Naive thymus-derived CD4-positive, alpha-beta T cell (primary cell): ENCODE results near the gene MORN1. TPM values are rescaled to one million over a fixed set of nuclear protein-coding genes. Genes with fewer than 3 reads are reported as not detected.

Experiments used
- ATAC-seq: fragments of 150-1000 bp; cut with Tn5 transposase; 2 replicates; pipeline ENCODE4 v1.10.0; 2021; ENCODE audit warnings: mild to moderate bottlenecking, moderate library complexity
- CTCF ChIA-PET: fragments of 350-600 bp; sonication (Branson Sonifier 250); formaldehyde crosslinking; loops from one replicate; lab custom pipeline; 2021; ENCODE audit warnings: antibody characterized with exemption; lab: Charles Lee
- POLR2A ChIA-PET: fragments of 350-600 bp; sonication (Branson Sonifier 250); formaldehyde crosslinking; loops from one replicate; lab custom pipeline; 2021; ENCODE audit warnings: antibody characterized with exemption, inconsistent platforms; lab: Charles Lee
- DNase-seq, 9 donors: peaks; one replicate each; pipeline versions ENCODE4 v3.0.0 to v3.0.0-alpha.2; 2020 to 2022; ENCODE audit warnings: mixed read lengths in 1 of 9
- H3K27ac ChIP-seq: one replicate; pipeline ENCODE4 v1.7.0; 2013; ENCODE audit warnings: mild to moderate bottlenecking, low read depth, low read length, moderate library complexity
- H3K27me3 ChIP-seq, 2 donors: one replicate each; pipeline ENCODE4 v1.7.0; 2013; ENCODE audit warnings: low read length in 2 of 2, mild to moderate bottlenecking in 2 of 2, moderate library complexity in 2 of 2; ENCODE audit not compliant: control insufficient read depth in 2 of 2, insufficient read depth in 2 of 2
- H3K36me3 ChIP-seq, 3 experiments: 1 replicate in 2 of 3; 2 replicates in 1 of 3; pipeline ENCODE4 v1.7.0; 2013; ENCODE audit warnings: low read length in 3 of 3, mild to moderate bottlenecking in 3 of 3, moderate library complexity in 1 of 3; ENCODE audit not compliant: insufficient read depth in 3 of 3, control insufficient read depth in 2 of 3
- H3K4me1 ChIP-seq, 2 donors: one replicate each; pipeline ENCODE4 v1.7.0; 2013; ENCODE audit warnings: low read length in 2 of 2, mild to moderate bottlenecking in 2 of 2, moderate library complexity in 1 of 2; ENCODE audit not compliant: control insufficient read depth in 2 of 2, insufficient read depth in 2 of 2
- H3K4me3 ChIP-seq: 2 replicates; pipeline ENCODE4 v1.7.0; 2013; ENCODE audit warnings: mild to moderate bottlenecking, low read length
- H3K9me3 ChIP-seq, 3 experiments: 1 replicate in 2 of 3; 2 replicates in 1 of 3; pipeline ENCODE4 v1.7.0; 2013; ENCODE audit warnings: low read length in 3 of 3; ENCODE audit not compliant: control insufficient read depth in 2 of 3
- H3K27ac Mint-ChIP-seq, 9 donors: one replicate each; pipeline ENCODE4 v1.8.0; 2020 to 2022; ENCODE audit warnings: mixed read lengths in 9 of 9, mild to moderate bottlenecking in 8 of 9, moderate library complexity in 5 of 9, inconsistent platforms in 2 of 9
- H3K27me3 Mint-ChIP-seq, 5 donors: one replicate each; pipeline ENCODE4 v1.8.0; 2021 to 2022; ENCODE audit warnings: mixed read lengths in 5 of 5, mild to moderate bottlenecking in 1 of 5
- H3K36me3 Mint-ChIP-seq, 5 donors: one replicate each; pipeline ENCODE4 v1.8.0; 2020 to 2022; ENCODE audit warnings: mixed read lengths in 5 of 5, mild to moderate bottlenecking in 3 of 5, inconsistent platforms in 1 of 5
- H3K4me1 Mint-ChIP-seq, 7 donors: one replicate each; pipeline ENCODE4 v1.8.0; 2020 to 2022; ENCODE audit warnings: mixed read lengths in 7 of 7, mild to moderate bottlenecking in 3 of 7, inconsistent platforms in 1 of 7
- H3K4me3 Mint-ChIP-seq, 10 donors: one replicate each; pipeline ENCODE4 v1.8.0; 2020 to 2022; ENCODE audit warnings: mild to moderate bottlenecking in 10 of 10, mixed read lengths in 10 of 10, moderate library complexity in 6 of 10, inconsistent platforms in 2 of 10
- H3K9me3 Mint-ChIP-seq, 11 donors: one replicate each; pipeline ENCODE4 v1.8.0; 2020 to 2022; ENCODE audit warnings: mixed read lengths in 11 of 11, mild to moderate bottlenecking in 4 of 11, inconsistent platforms in 1 of 11, moderate library complexity in 1 of 11
- intact Hi-C, 2 donors: fragments of 100-400 bp; cut with micrococcal nuclease; formaldehyde crosslinking; loops; one replicate each; pipeline ENCODE4 v1.15.1; 2023
- polyA plus RNA-seq, 2 donors: library from polyadenylated mRNA; unstranded; fragments of 300-500 nt; fragmentation: Illumina TruSeq; gene quantifications; one replicate each; pipeline ENCODE4 v1.2.3, GENCODE V29; 2021
- total RNA-seq, 6 experiments: library from RNA in 5 of 6; stranded (reverse) in 5 of 6; gene quantifications; 1 replicate in 5 of 6; 2 replicates in 1 of 6; pipeline ENCODE4 v1.2.3 and lab custom pipeline; 2021 to 2026

The MORN1 gene
- total and polyA plus RNA-seq, 7 experiments from 2014 or later = 5.0 to 16.4 (median 9.2) TPM

- POLR2A ChIA-PET = no interaction called here
Measured at GRCh38 chr1:2376261-2376741, 15.1 kb downstream of the MORN1 start.

GRCh38 chr1:2375923-2376260, 15.5 kb downstream of the MORN1 start:
- no peak overlapping the region for H3K4me3 Mint-ChIP-seq
- H3K36me3 ChIP-seq = no peaks in the 10 kb centered on the region
- no peak overlapping the region for H3K27ac Mint-ChIP-seq
- H3K4me3 ChIP-seq = no peak overlapping the region
- H3K27ac ChIP-seq = no peak overlapping the region
- peaks cover 0 to 2% (median 0%) of the 10 kb centered on the region in 7 donors for H3K4me1 Mint-ChIP-seq
- no peaks in the 10 kb centered on the region for H3K9me3 ChIP-seq
- CTCF ChIA-PET = no interaction called here
- H3K9me3 Mint-ChIP-seq = no peaks in the 10 kb centered on the region
- H3K27me3 Mint-ChIP-seq = no peaks in the 10 kb centered on the region
- peaks cover 0 to 5% (median 0%) of the 10 kb centered on the region in 5 donors for H3K36me3 Mint-ChIP-seq
- H3K27me3 ChIP-seq = no peaks in the 10 kb centered on the region
- no peaks in the 10 kb centered on the region for H3K4me1 ChIP-seq
- intact Hi-C loops = no loop called here
- POLR2A ChIA-PET = interaction anchor here (0.6 kb wide), 1 partner anchor 35 kb away, joined by 4 read pairs; no protein-coding TSS in a partner anchor
- ATAC-seq (no peak), DNase-seq (peak in 1 of 9 donors; percentile 5)

More at GRCh38 chr1:2376261-2376741, 15.1 kb downstream of the MORN1 start:
- no peaks in the 10 kb centered on the region for H3K9me3 Mint-ChIP-seq
- Histone ChIP-seq H3K27ac (no peak overlapping the region), H3K36me3 (no peaks in the 10 kb centered on the region), H3K4me1 (no peaks in the 10 kb centered on the region), H3K9me3 (no peaks in the 10 kb centered on the region), H3K27me3 (no peaks in the 10 kb centered on the region), H3K4me3 (no peak overlapping the region)
- intact Hi-C loops = no loop called here
- H3K4me3 Mint-ChIP-seq = no peak overlapping the region
- H3K27ac Mint-ChIP-seq = no peak overlapping the region
- H3K4me1 Mint-ChIP-seq = peaks cover 0 to 2% (median 0%) of the 10 kb centered on the region in 7 donors
- CTCF ChIA-PET = no interaction called here
- no peaks in the 10 kb centered on the region for H3K27me3 Mint-ChIP-seq
- DNase-seq (no peak), ATAC-seq (no peak)
- H3K36me3 Mint-ChIP-seq = peaks cover 0 to 1% (median 0%) of the 10 kb centered on the region in 5 donors

GRCh38 chr1:2375246-2375922, 16.0 kb downstream of the MORN1 start:
- ChIA-PET CTCF (no interaction called here), POLR2A (interaction anchor here (0.6 kb wide), 1 partner anchor 36 kb away, joined by 4 read pairs; no protein-coding TSS in a partner anchor)
- no peak overlapping the region for H3K27ac ChIP-seq
- H3K36me3 ChIP-seq = no peaks in the 10 kb centered on the region
- no peaks in the 10 kb centered on the region for H3K9me3 Mint-ChIP-seq
- H3K36me3 Mint-ChIP-seq = peaks cover 0 to 5% (median 0%) of the 10 kb centered on the region in 5 donors
- peak overlapping the region in 1 of 9 donors; percentile 51 for H3K27ac Mint-ChIP-seq
- no peak overlapping the region for H3K4me3 Mint-ChIP-seq
- H3K4me1 Mint-ChIP-seq = peaks cover 0 to 2% (median 0%) of the 10 kb centered on the region in 7 donors
- H3K27me3 ChIP-seq = no peaks in the 10 kb centered on the region
- intact Hi-C loops = no loop called here
- no peaks in the 10 kb centered on the region for H3K9me3 ChIP-seq
- no peak overlapping the region for H3K4me3 ChIP-seq
- ATAC-seq = no peak
- H3K27me3 Mint-ChIP-seq = no peaks in the 10 kb centered on the region
- DNase-seq = peak in 1 of 9 donors; percentile 1
- H3K4me1 ChIP-seq = no peaks in the 10 kb centered on the region

- Histone ChIP-seq H3K4me3 (no peak overlapping the region), H3K4me1 (no peaks in the 10 kb centered on the region), H3K9me3 (no peaks in the 10 kb centered on the region), H3K27me3 (no peaks in the 10 kb centered on the region), H3K27ac (no peak overlapping the region), H3K36me3 (no peaks in the 10 kb centered on the region)
- intact Hi-C loops = no loop called here
- H3K9me3 Mint-ChIP-seq = no peaks in the 10 kb centered on the region
- H3K27ac Mint-ChIP-seq = no peak overlapping the region
- CTCF ChIA-PET = no interaction called here
- H3K4me3 Mint-ChIP-seq = no peak overlapping the region
- peaks cover 0 to 11% (median 0%) of the 10 kb centered on the region in 5 donors for H3K36me3 Mint-ChIP-seq
- no peaks in the 10 kb centered on the region for H3K27me3 Mint-ChIP-seq
- POLR2A ChIA-PET = no interaction called here
- ATAC-seq (no peak), DNase-seq (peak in 1 of 9 donors; percentile 3)
- no peaks in the 10 kb centered on the region for H3K4me1 Mint-ChIP-seq
Measured at GRCh38 chr1:2374252-2375155, 16.9 kb downstream of the MORN1 start.

- no peak for DNase-seq
Measured at GRCh38 chr1:2373551-2374251, 17.7 kb downstream of the MORN1 start.

GRCh38 chr1:2372551-2373490, 18.5 kb downstream of the MORN1 start:
- intact Hi-C loops = no loop called here
- no peak overlapping the region for H3K4me3 ChIP-seq
- H3K9me3 ChIP-seq = no peaks in the 10 kb centered on the region
- POLR2A ChIA-PET = no interaction called here
- no peaks in the 10 kb centered on the region for H3K4me1 ChIP-seq
- Mint-ChIP-seq H3K36me3 (peaks cover 0 to 15% (median 0%) of the 10 kb centered on the region in 5 donors), H3K27ac (no peak overlapping the region), H3K4me1 (no peaks in the 10 kb centered on the region), H3K4me3 (no peak overlapping the region), H3K27me3 (no peaks in the 10 kb centered on the region), H3K9me3 (no peaks in the 10 kb centered on the region)
- ATAC-seq = no peak
- DNase-seq = no peak
- no peaks in the 10 kb centered on the region for H3K27me3 ChIP-seq
- CTCF ChIA-PET = no interaction called here
- no peak overlapping the region for H3K27ac ChIP-seq
- H3K36me3 ChIP-seq = no peaks in the 10 kb centered on the region

More at GRCh38 chr1:2373551-2374251, 17.7 kb downstream of the MORN1 start:
- Mint-ChIP-seq H3K27me3 (no peaks in the 10 kb centered on the region), H3K4me1 (no peaks in the 10 kb centered on the region), H3K36me3 (peaks cover 0 to 11% (median 0%) of the 10 kb centered on the region in 5 donors), H3K4me3 (no peak overlapping the region), H3K9me3 (no peaks in the 10 kb centered on the region), H3K27ac (no peak overlapping the region)
- H3K4me3 ChIP-seq = no peak overlapping the region
- POLR2A ChIA-PET = no interaction called here
- H3K9me3 ChIP-seq = no peaks in the 10 kb centered on the region
- ATAC-seq = no peak
- no peaks in the 10 kb centered on the region for H3K4me1 ChIP-seq
- H3K27me3 ChIP-seq = no peaks in the 10 kb centered on the region
- no peaks in the 10 kb centered on the region for H3K36me3 ChIP-seq
- no peak overlapping the region for H3K27ac ChIP-seq
- intact Hi-C loops = no loop called here
- CTCF ChIA-PET = no interaction called here
